Cerebellar nuclear complex (tissue), 1 donor: ENCODE measurements around the gene FCHSD1.

ENCODE experiments used
- DNase-seq, 2 experiments: peaks; one replicate each; lab custom pipeline; 2025; lab: John Stamatoyannopoulos, UW

FCHSD1 gene

GRCh38 chr5:141650851-141651727, at the start of gene FCHSD1:
TSS of gene FCHSD1 (minus strand) at chr5:141651418. CDS start at chr5:141651368, 50 bp downstream.
- no peak for DNase-seq

GRCh38 chr5:141697586-141697985, 46.4 kb upstream of the FCHSD1 start:
- DNase-seq: no peak

GRCh38 chr5:141696431-141696830, 45.2 kb upstream of the FCHSD1 start:
- no peak for DNase-seq

GRCh38 chr5:141695627-141696215, 44.5 kb upstream of the FCHSD1 start:
- no peak for DNase-seq

GRCh38 chr5:141694479-141694878, 43.3 kb upstream of the FCHSD1 start:
- no peak for DNase-seq

- DNase-seq: no peak
These were observed 41.9 kb upstream of the FCHSD1 start for GRCh38 chr5:141692919-141693725.

- DNase-seq: no peak
These were observed 41.3 kb upstream of the FCHSD1 start for GRCh38 chr5:141692533-141692888.

GRCh38 chr5:141691867-141692532, 40.8 kb upstream of the FCHSD1 start:
- DNase-seq: peak in 1 of 2 experiments; percentile 73

- no peak for DNase-seq
These were observed 40.2 kb upstream of the FCHSD1 start for GRCh38 chr5:141691286-141691866.

GRCh38 chr5:141686648-141687416, 35.6 kb upstream of the FCHSD1 start:
- DNase-seq: no peak

GRCh38 chr5:141685591-141685990, 34.4 kb upstream of the FCHSD1 start:
- no peak for DNase-seq

GRCh38 chr5:141683596-141684141, 32.5 kb upstream of the FCHSD1 start:
- DNase-seq: no peak

GRCh38 chr5:141681695-141682641, 30.8 kb upstream of the FCHSD1 start, which contains the start of gene ARAP3:
TSS of gene ARAP3 (minus strand) at chr5:141682230. CDS start at chr5:141680486, 1,744 bp downstream.
- no peak for DNase-seq

GRCh38 chr5:141681295-141681694, 30.1 kb upstream of the FCHSD1 start:
- no peak for DNase-seq

GRCh38 chr5:141680751-141681201, 29.6 kb upstream of the FCHSD1 start:
- DNase-seq: no peak

GRCh38 chr5:141680178-141680577, 29.0 kb upstream of the FCHSD1 start:
- DNase-seq: no peak

- DNase-seq: no peak
These were observed 26.2 kb upstream of the FCHSD1 start for GRCh38 chr5:141677415-141677814.

GRCh38 chr5:141675672-141676071, 24.5 kb upstream of the FCHSD1 start:
- DNase-seq: no peak

GRCh38 chr5:141674747-141675146, 23.5 kb upstream of the FCHSD1 start:
- no peak for DNase-seq
